Measurements from ENCODE around the gene CLEC3B. TPM values are rescaled to one million over a fixed set of nuclear protein-coding genes. Genes with fewer than 3 reads are reported as not detected.

Gene CLEC3B
- total RNA-seq, 2 experiments from 2014 or later, result not detected

DNA sequence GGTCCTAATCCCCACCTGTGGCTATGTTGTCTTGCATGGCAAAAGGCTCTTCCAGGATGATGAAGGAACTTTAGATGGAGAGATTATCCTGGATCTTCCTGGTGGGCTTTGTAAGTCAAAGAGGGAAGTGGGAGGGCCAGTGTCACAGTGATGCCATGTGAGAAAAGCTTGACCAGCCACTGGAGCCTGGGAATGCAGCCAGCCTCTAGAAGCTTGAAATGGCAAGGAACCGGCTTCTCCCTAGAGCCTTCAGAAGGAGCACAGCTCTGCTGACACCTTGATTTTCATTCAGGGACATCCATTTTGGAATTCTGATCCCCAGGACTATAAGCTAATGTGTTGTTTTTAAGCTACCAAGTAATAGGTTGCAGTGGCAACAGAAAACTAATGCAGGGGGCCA, 58.3 kb downstream of the CLEC3B start:
- no peak overlapping the region for H3K4me3 Mint-ChIP-seq
- ATAC-seq (no peak), DNase-seq (no peak)
- no peak overlapping the region for H3K27ac Mint-ChIP-seq
- no peaks in the 10 kb centered on the region for H3K4me1 Mint-ChIP-seq
- H3K36me3 Mint-ChIP-seq, result no peaks in the 10 kb centered on the region
- CTCF ChIA-PET, result no interaction called here
- H3K9me3 Mint-ChIP-seq (ENCODE audit: low read depth), result no peaks in the 10 kb centered on the region
- H3K27me3 Mint-ChIP-seq, result peaks cover 10% of the 10 kb centered on the region

DNA sequence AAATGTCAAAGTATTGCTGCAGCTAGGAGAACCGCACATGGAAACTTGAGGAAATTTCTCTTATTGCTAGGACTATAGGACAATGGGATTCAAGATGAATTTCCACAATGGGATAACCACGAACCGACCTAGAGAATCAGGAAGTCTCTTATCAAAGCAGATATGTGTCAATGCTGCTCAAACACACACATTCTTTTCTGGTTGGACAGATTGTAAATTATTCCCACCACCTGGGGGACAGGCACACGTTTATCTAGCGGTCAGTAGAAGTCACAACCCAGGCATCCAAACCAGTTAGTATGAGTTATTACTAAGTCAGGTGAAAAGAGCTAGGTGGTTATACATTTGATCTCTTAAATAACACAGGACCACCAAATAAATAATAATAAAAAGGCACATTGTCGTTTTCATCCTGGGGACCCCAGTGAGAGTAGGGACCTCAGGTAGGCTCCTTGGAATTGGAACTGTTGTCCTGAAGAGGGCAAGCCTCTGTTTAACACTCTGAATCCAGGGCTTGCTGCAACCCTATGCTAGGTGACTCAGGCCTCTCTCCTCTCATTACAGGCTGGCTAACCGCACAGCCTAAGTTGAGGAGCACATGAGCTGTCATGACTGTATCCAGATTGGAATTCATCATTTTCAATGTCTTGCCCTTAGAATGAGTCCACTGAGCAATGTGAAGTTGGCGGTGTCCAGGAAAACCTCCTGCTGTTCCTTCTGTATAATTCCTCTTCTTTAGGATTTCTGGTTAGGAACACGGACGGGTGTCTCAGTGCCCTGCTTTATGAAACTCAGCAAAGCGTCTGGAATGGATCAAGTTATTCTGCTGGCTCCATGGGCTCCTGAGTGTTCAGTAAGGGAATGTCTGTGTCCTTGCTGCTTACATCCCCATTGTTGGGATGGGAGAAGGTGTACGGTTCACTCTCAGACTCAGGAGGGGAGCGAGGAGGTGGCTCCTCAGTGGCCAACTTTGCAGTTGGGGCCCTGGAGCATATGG, 59.0 kb downstream of the CLEC3B start:
- Mint-ChIP-seq H3K4me1 (no peaks in the 10 kb centered on the region), H3K9me3 (ENCODE audit: low read depth) (no peaks in the 10 kb centered on the region), H3K27ac (no peak overlapping the region), H3K4me3 (no peak overlapping the region), H3K36me3 (no peaks in the 10 kb centered on the region), H3K27me3 (peaks cover 8% of the 10 kb centered on the region)
- CTCF ChIA-PET, result no interaction called here
- no peak for DNase-seq
- no peak for ATAC-seq

Other genes starting within 250 kb of the CLEC3B start
- gene TMEM42, start 164.4 kb upstream of the CLEC3B start, total RNA-seq, result 1 to 10 TPM; 8.0 to 8.6 TPM
- gene TGM4, start 151.7 kb upstream of the CLEC3B start, total RNA-seq, result not detected
- 10 to 100 TPM; 54.0 to 54.9 TPM for gene ZDHHC3, start 50.1 kb upstream of the CLEC3B start, total RNA-seq
- 10 to 100 TPM; 51.3 to 66.1 TPM for gene EXOSC7, start 50.1 kb upstream of the CLEC3B start, total RNA-seq
- gene CDCP1, start 120.1 kb downstream of the CLEC3B start, total RNA-seq, result 1 to 10 TPM; 5.3 to 7.0 TPM
- under 1 TPM; 0.15 to 0.35 TPM for gene TMEM158, start 200.0 kb downstream of the CLEC3B start, total RNA-seq

Measured in activated CD8-positive, alpha-beta memory T cell treated with anti-CD3 and anti-CD28 coated beads, Interleukin-2, amount 10 ng/mL, durations not matched to agents 7 days and 5 days (primary cell).